Activated CD4-positive, alpha-beta T cell treated with anti-CD3 and anti-CD28 coated beads for 48 hours (primary cell): Measurements from ENCODE around the gene PCDH12.
"Not testable (repeated sequence)": the region's sequence is repeated elsewhere in the genome, so short reads cannot be mapped to it uniquely, and the experiment has no call there.

Experiments used
- DNase-seq: peaks from one replicate; pipeline ENCODE4 v3.0.0-alpha.2; 2020

The PCDH12 gene

GRCh38 chr5:141935538-141935937 is 22.5 kb downstream of the PCDH12 start:
- DNase-seq, result no peak

- DNase-seq, result no peak
Observed at GRCh38 chr5:141934099-141934844, 23.7 kb downstream of the PCDH12 start.

GRCh38 chr5:141933151-141933550 is 24.9 kb downstream of the PCDH12 start:
- no peak for DNase-seq

- DNase-seq, result no peak
Observed at GRCh38 chr5:141931694-141932093, 26.3 kb downstream of the PCDH12 start.

GRCh38 chr5:141929398-141930058 is 28.5 kb downstream of the PCDH12 start:
- DNase-seq, result no peak

- DNase-seq, result no peak
Observed at GRCh38 chr5:141928051-141928450, 30.0 kb downstream of the PCDH12 start.

GRCh38 chr5:141926434-141926833 is 31.6 kb downstream of the PCDH12 start:
- no peak for DNase-seq

GRCh38 chr5:141923448-141924313 is 34.3 kb downstream of the PCDH12 start, which contains the start of gene DELE1:
DELE1 (plus strand) TSS chr5:141923871; CDS start chr5:141923942, 71 bp downstream.
- DNase-seq, result peak; percentile 99

- DNase-seq, result not testable (repeated sequence)
Observed at GRCh38 chr5:141922827-141923447, 35.1 kb downstream of the PCDH12 start.

GRCh38 chr5:141920771-141921170 is 37.2 kb downstream of the PCDH12 start:
- DNase-seq, result no peak

- no peak for DNase-seq
Observed at GRCh38 chr5:141919218-141920119, 38.5 kb downstream of the PCDH12 start.

GRCh38 chr5:141917760-141918159 is 40.2 kb downstream of the PCDH12 start:
- DNase-seq, result no peak

GRCh38 chr5:141916522-141916921 is 41.5 kb downstream of the PCDH12 start:
- DNase-seq, result no peak

- no peak for DNase-seq
Observed at GRCh38 chr5:141915881-141916336, 42.1 kb downstream of the PCDH12 start.

- no peak for DNase-seq
Observed at GRCh38 chr5:141914797-141915196, 43.2 kb downstream of the PCDH12 start.

GRCh38 chr5:141914199-141914743 is 43.7 kb downstream of the PCDH12 start:
- peak; percentile 39 for DNase-seq

GRCh38 chr5:141913560-141914198 is 44.3 kb downstream of the PCDH12 start:
- DNase-seq, result no peak

- no peak for DNase-seq
Observed at GRCh38 chr5:141910271-141910673, 47.7 kb downstream of the PCDH12 start.

GRCh38 chr5:141909212-141909611 is 48.8 kb downstream of the PCDH12 start:
- no peak for DNase-seq

GRCh38 chr5:141908796-141909195 is 49.2 kb downstream of the PCDH12 start:
- no peak for DNase-seq

GRCh38 chr5:141906972-141907371 is 51.0 kb downstream of the PCDH12 start:
- no peak for DNase-seq
